Measurements from ENCODE around the gene RNF166.
A peak's percentile ranks its signal among the peaks of the same experiment; 100 is the strongest.

Gene RNF166

DNA sequence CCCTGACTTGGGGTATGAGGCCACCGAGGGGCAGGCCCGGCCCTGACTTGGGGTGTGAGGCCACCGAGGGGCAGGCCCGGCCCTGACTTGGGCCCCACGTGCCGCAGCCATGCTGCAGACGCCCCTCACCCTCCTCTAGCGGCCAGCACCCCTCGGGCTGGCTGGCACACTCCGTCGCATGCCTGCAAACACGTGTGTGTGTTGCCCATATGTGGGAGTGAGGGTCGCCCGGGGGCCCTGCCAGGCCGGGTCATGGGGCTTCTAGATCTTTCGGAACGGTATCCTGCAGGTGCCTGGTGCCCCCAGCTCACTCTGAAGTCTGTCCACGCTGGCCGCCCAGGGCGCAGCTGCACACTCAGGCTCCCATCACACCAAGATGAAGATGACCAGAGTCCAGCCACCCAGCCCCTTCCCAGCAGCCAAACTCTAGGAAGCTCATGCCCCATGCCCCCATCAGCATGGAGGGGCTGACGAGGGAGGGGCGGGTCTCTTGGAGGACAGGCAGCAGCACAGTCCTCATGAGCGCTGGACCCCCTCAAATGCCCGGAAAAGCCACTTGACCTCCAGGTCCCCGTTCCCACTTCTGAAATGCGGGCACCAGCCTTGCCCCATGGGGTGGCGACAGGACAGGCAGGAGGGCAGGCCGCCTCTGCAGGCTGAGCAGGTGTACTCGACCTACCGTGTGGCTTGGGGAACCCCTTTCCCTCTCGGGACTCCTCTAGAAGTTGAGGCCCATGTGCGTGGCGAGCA is 33.9 kb upstream of the RNF166 start:
- in situ Hi-C loops (cut with HindIII; ENCODE audit: low sequenced_read_pairs) = no loop called here
- no peak for DNase-seq (ENCODE audit: low read depth)
- H3K4me3 ChIP-seq (ENCODE audit: low read depth, low read length) = no peak overlapping the region
- TF ChIP-seq, protein P1, sequence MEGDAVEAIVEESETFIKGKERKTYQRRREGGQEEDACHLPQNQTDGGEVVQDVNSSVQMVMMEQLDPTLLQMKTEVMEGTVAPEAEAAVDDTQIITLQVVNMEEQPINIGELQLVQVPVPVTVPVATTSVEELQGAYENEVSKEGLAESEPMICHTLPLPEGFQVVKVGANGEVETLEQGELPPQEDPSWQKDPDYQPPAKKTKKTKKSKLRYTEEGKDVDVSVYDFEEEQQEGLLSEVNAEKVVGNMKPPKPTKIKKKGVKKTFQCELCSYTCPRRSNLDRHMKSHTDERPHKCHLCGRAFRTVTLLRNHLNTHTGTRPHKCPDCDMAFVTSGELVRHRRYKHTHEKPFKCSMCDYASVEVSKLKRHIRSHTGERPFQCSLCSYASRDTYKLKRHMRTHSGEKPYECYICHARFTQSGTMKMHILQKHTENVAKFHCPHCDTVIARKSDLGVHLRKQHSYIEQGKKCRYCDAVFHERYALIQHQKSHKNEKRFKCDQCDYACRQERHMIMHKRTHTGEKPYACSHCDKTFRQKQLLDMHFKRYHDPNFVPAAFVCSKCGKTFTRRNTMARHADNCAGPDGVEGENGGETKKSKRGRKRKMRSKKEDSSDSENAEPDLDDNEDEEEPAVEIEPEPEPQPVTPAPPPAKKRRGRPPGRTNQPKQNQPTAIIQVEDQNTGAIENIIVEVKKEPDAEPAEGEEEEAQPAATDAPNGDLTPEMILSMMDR (IDR thresholded peaks at IDR 0.05; ENCODE audit: low read depth, low read length, missing control alignments) = no peak

DNA sequence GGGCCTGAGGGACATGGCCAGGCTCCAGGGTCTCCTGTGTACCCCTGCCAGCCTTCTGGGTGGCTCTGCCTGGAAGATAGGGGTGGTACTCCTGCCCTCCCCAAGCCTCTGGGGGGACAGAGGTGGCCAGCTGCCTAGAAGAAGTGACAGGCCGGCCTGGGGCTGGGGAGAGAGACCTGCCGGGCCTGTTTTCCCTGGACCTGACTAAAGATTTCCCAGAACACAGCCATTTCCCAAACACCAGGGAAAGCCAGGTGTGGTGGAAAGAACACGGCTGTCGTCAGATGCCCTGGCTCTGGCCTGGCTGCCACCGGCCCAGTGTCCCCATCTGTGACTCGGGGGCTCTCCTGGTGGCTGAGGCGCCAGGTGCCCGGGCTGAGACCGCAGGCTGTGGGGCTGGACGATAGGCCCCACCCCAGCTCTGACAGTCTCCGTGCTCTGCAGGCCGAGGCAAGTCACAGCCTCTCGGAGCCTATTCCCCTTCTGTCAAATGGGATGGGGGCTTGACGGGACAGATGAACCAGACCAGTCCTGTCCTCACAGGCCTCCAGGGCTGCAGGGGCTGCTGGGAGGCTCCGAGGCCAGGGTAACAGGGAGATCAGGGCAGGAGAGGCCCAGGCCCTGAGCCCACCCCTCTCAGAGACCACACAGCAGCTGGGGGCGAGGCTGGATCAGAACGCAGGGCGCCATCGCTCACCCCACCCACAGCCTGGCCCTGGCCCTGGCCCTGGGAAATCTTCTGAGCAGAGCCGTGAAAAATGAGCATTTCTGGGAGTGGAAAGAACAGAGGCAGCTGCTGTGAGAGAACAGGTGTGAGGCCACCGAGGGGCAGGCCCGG is 33.1 kb upstream of the RNF166 start:
- no peak overlapping the region for H3K4me3 ChIP-seq (ENCODE audit: low read depth, low read length)
- in situ Hi-C loops (cut with HindIII; ENCODE audit: low sequenced_read_pairs) = no loop called here
- TF ChIP-seq, protein P1 (IDR thresholded peaks at IDR 0.05; ENCODE audit: low read depth, low read length, missing control alignments) = no peak
- no peak for DNase-seq (ENCODE audit: low read depth)

- TF ChIP-seq, protein P1 (IDR thresholded peaks at IDR 0.05; ENCODE audit: low read depth, low read length, missing control alignments) = no peak
- in situ Hi-C loops (cut with HindIII; ENCODE audit: low sequenced_read_pairs) = no loop called here
- no peak overlapping the region for H3K4me3 ChIP-seq (ENCODE audit: low read depth, low read length)
- no peak for DNase-seq (ENCODE audit: low read depth)
These were observed 32.2 kb upstream of the RNF166 start for GRCh38 chr16:88738151-88739084.

DNA sequence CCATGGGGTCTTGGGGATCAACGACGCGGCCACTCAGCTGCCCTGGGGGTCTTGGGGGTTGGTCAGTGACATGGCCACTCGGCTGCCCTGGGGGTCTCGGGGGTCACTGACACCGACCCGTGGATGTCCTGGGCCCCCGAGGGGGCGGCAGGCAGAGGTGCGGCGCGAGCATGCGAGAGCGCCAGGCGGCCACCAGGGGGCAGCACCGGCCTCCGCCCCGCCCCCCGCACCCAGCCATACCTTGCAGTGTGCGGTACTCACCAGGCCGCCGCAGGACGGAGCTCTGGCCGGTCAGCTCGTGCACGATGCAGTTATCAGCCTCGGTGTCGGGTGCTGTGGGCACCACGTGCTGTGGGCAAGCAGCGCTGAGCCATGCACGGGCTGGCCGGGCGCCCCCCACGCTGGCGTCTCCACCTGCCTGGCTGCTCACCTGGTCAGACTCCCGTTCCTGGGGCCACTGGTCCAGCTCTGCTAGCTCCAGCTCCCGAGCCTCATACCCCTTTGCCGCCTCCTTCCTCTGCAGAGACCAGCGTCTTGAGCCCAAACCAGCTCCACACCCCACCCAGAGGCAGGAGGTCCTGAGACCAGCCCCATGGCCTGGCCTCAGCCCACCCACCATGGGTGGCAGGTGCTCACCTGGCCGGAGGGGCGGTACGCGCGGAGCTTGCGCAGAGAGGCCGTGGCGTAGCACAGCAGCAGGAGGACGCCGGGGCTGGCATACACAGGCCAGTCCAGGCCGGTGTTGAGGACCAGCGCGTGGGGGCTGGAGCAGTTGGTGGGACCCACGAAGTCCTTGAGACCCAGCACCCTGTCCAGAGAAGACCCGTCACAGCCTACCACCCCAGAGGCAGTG is 31.3 kb upstream of the RNF166 start:
- DNase-seq (ENCODE audit: low read depth) = no peak
- in situ Hi-C loops (cut with HindIII; ENCODE audit: low sequenced_read_pairs) = no loop called here
- TF ChIP-seq, protein P1 (IDR thresholded peaks at IDR 0.05; ENCODE audit: low read depth, low read length, missing control alignments) = peak; percentile 91
- H3K4me3 ChIP-seq (ENCODE audit: low read depth, low read length) = no peak overlapping the region

DNA sequence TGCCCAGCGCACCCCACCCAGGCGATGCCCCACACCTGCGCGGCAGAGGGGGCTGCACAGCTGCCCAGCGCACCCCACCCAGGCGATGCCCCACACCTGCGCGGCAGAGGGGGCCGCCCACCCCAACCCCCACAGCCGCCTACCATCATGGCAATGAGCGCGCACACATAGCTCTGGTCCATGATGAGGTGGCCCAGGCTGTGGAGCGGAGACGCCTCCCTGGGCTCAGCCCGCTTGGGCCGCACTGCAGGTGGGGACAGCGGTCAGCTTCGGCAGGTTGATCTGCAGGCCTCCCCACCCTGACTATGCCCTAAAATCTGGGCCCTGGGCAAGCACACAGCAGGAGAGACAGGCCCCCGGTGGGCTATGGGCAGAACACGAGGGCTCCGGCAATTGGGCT is 30.3 kb upstream of the RNF166 start:
- TF ChIP-seq, protein P1 (IDR thresholded peaks at IDR 0.05; ENCODE audit: low read depth, low read length, missing control alignments) = no peak
- in situ Hi-C loops (cut with HindIII; ENCODE audit: low sequenced_read_pairs) = no loop called here
- no peak for DNase-seq (ENCODE audit: low read depth)
- no peak overlapping the region for H3K4me3 ChIP-seq (ENCODE audit: low read depth, low read length)
